B cell (primary cell): ENCODE results near the gene FAM120AOS. TPM values are rescaled to one million over a fixed set of nuclear protein-coding genes. Genes with fewer than 3 reads are reported as not detected.

Experiments
- ATAC-seq: fragments of 200-7000 bp; cut with Tn5 transposase; one replicate; pipeline ENCODE4 v1.10.0; 2021; ENCODE audit warnings: low read depth, mild to moderate bottlenecking, moderate number of reproducible peaks, moderate library complexity
- CTCF ChIA-PET: fragments of 350-600 bp; sonication (Branson Sonifier 250); formaldehyde crosslinking; loops from one replicate; lab custom pipeline; 2021; ENCODE audit warnings: antibody characterized with exemption, inconsistent platforms; lab: Charles Lee
- POLR2A ChIA-PET: fragments of 350-600 bp; sonication (Branson Sonifier 250); formaldehyde crosslinking; loops from one replicate; lab custom pipeline; 2021; ENCODE audit warnings: antibody characterized with exemption; lab: Charles Lee
- DNase-seq: peaks from one replicate; pipeline ENCODE4 v3.0.0; 2013
- H2AFZ ChIP-seq: 2 replicates; pipeline ENCODE4 v1.6.1; 2012; ENCODE audit warnings: mild to moderate bottlenecking, low read depth, low read length; ENCODE audit not compliant: insufficient read depth, poor library complexity, severe bottlenecking
- H3K27ac ChIP-seq, 2 donors: 1 replicate in 1 of 2; 2 replicates in 1 of 2; pipeline ENCODE4 v1.5.1; 2012 to 2013; ENCODE audit warnings: low read length in 2 of 2, mild to moderate bottlenecking in 2 of 2, moderate library complexity in 1 of 2
- H3K27me3 ChIP-seq, 4 experiments: fragments of 200-600 bp in 1 of 4; sonication (generic) in 1 of 4; replicated peaks in 1 of 4; 1 replicate in 2 of 4; 2 replicates in 2 of 4; pipeline versions ENCODE4 v1.6.1 to v1.7.0; 2013 to 2016; ENCODE audit warnings: low read length in 3 of 4, mild to moderate bottlenecking in 2 of 4, mixed read lengths in 1 of 4, moderate library complexity in 1 of 4; ENCODE audit not compliant: insufficient read depth in 4 of 4, control insufficient read depth in 3 of 4; ENCODE audit errors: control extremely low read depth in 1 of 4
- H3K36me3 ChIP-seq, 2 experiments: replicated peaks in 1 of 2; 1 replicate in 1 of 2; 2 replicates in 1 of 2; pipeline versions ENCODE4 v1.6.1 to v1.7.1; 2013; ENCODE audit warnings: low read length in 1 of 2; ENCODE audit not compliant: insufficient read depth in 2 of 2, control insufficient read depth in 1 of 2; ENCODE audit errors: control extremely low read depth in 1 of 2, extremely low read depth in 1 of 2
- H3K4me1 ChIP-seq, 2 donors: fragments of 200-600 bp in 1 of 2; sonication (generic) in 1 of 2; 1 replicate in 1 of 2; 2 replicates in 1 of 2; pipeline versions ENCODE4 v1.5.1 to v1.6.1; 2013 to 2017; ENCODE audit warnings: low read length in 2 of 2; ENCODE audit not compliant: control insufficient read depth in 2 of 2, insufficient read depth in 2 of 2
- H3K4me2 ChIP-seq: replicated peaks from 2 replicates; pipeline ENCODE3; 2012; ENCODE audit warnings: mild to moderate bottlenecking, low read depth, low read length; ENCODE audit not compliant: poor library complexity, severe bottlenecking
- H3K4me3 ChIP-seq, 5 experiments: fragments of 200-600 bp in 1 of 5; sonication (generic) in 1 of 5; 1 replicate in 3 of 5; 2 replicates in 2 of 5; pipeline versions ENCODE4 v1.5.1 to v1.7.0; 2011 to 2016; ENCODE audit warnings: low read length in 4 of 5, mild to moderate bottlenecking in 4 of 5, low read depth in 2 of 5, control low read depth in 1 of 5, moderate library complexity in 1 of 5; ENCODE audit not compliant: insufficient read depth in 1 of 5; ENCODE audit errors: control extremely low read depth in 1 of 5, extremely low read depth in 1 of 5
- H3K79me2 ChIP-seq: fragments of 200-600 bp; sonication (generic); one replicate; pipeline ENCODE4 v1.6.0; 2016; ENCODE audit warnings: low read length; ENCODE audit not compliant: control insufficient read depth, insufficient read depth
- H3K9ac ChIP-seq: fragments of 200-600 bp; sonication (generic); 2 replicates; pipeline ENCODE4 v1.6.1; 2017; ENCODE audit warnings: mild to moderate bottlenecking, low read length, moderate library complexity
- H3K9me3 ChIP-seq, 3 donors: one replicate each; pipeline versions ENCODE4 v1.6.1 to v1.7.1; 2013; ENCODE audit warnings: low read length in 2 of 3; ENCODE audit not compliant: control insufficient read depth in 2 of 3, insufficient read depth in 1 of 3; ENCODE audit errors: control extremely low read depth in 1 of 3
- H4K20me1 ChIP-seq: 2 replicates; pipeline ENCODE4 v1.6.0; 2012; ENCODE audit warnings: mild to moderate bottlenecking, low read length; ENCODE audit not compliant: insufficient read depth, control insufficient read depth, poor library complexity, severe bottlenecking
- H3K27ac Mint-ChIP-seq: one replicate; pipeline ENCODE4 v1.8.0; 2021; ENCODE audit warnings: mixed read lengths
- H3K27me3 Mint-ChIP-seq: one replicate; pipeline ENCODE4 v1.8.0; 2021; ENCODE audit warnings: mixed read lengths
- H3K4me1 Mint-ChIP-seq: one replicate; pipeline ENCODE4 v1.8.0; 2021; ENCODE audit warnings: mixed read lengths
- H3K4me3 Mint-ChIP-seq: one replicate; pipeline ENCODE4 v1.8.0; 2021; ENCODE audit warnings: mixed read lengths
- H3K9me3 Mint-ChIP-seq: one replicate; pipeline ENCODE4 v1.8.0; 2022; ENCODE audit warnings: mixed read lengths; ENCODE audit not compliant: insufficient read depth
- EZH2 ChIP-seq: IDR thresholded peaks from 2 replicates; pipeline ENCODE4 v1.6.1; 2012; ENCODE audit warnings: borderline replicate concordance, low read depth, mild to moderate bottlenecking, moderate library complexity, low read length; ENCODE audit not compliant: insufficient read depth, poor library complexity, severe bottlenecking
- WGBS: methylation state at CpG from one replicate; pipeline ENCODE4 v1.1.5; 2013; ENCODE audit warnings: missing lambda C conversion rate; ENCODE audit not compliant: insufficient coverage; 5-methylcytosine and 5-hydroxymethylcytosine counted together
- intact Hi-C: fragments of 100-400 bp; cut with micrococcal nuclease; formaldehyde crosslinking; loops from one replicate; pipeline ENCODE4 v1.10.0; 2022
- polyA plus RNA-seq: library from polyadenylated mRNA; depleted of rRNA; stranded (reverse); fragments of >200 nt; gene quantifications from 2 replicates; pipeline ENCODE4 v1.2.3, GENCODE V29; 2012
- total RNA-seq, 2 donors: library from RNA; stranded (reverse); fragments of 120-200 nt in 1 of 2; gene quantifications; 1 replicate in 1 of 2; 2 replicates in 1 of 2; pipeline versions ENCODE4 v1.2.3 to v1.2.4, GENCODE V29; 2013 to 2022
- TF ChIP-seq, protein P1 (sequence below): fragments of 200-600 bp; IDR thresholded peaks from one replicate; pipeline ENCODE4 v1.8.0; 2022; ENCODE audit warnings: antibody characterized with exemption, mild to moderate bottlenecking

Gene FAM120AOS
- total and polyA plus RNA-seq, 2 donors (not counting 1 experiment from before 2014, with no cell fraction given) = 36.0 to 47.8 TPM

DNA sequence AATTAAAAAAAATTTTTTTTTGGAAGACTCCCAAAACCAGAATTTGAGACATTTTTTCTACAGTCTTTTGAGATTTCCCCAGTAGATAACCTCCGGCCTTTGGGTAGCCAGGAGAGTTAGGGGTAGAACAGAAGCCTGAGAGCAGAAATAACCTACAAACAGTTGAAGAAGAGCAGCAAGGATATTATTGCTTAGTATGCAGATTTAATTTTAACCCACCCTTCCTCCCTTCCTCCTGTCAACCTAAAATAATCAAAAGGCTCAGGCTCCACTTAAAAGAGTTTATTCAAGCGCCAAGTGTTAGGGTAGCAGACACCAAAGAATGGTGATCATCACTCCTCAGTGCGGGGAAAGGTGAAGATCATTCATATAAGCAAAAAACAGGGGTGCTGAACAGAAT is 19.3 kb downstream of the FAM120AOS start:
- Histone ChIP-seq H3K9ac (no peak overlapping the region), H3K4me1 (no peaks in the 10 kb centered on the region), H3K79me2 (no peaks in the 10 kb centered on the region), H3K27me3 (no peaks in the 10 kb centered on the region), H3K9me3 (no peaks in the 10 kb centered on the region), H3K27ac (no peak overlapping the region), H3K36me3 (peaks cover 0 to 4% of the 10 kb centered on the region in 2 experiments), H4K20me1 (no peaks in the 10 kb centered on the region), H3K4me3 (no peak overlapping the region), H3K4me2 (no peak overlapping the region), H2AFZ (no peak overlapping the region)
- Mint-ChIP-seq H3K27ac (no peak overlapping the region), H3K4me3 (no peak overlapping the region), H3K4me1 (no peaks in the 10 kb centered on the region), H3K27me3 (peaks cover 4% of the 10 kb centered on the region), H3K9me3 (no peaks in the 10 kb centered on the region)
- TF ChIP-seq EZH2 = no peak
- TF ChIP-seq, protein P1, sequence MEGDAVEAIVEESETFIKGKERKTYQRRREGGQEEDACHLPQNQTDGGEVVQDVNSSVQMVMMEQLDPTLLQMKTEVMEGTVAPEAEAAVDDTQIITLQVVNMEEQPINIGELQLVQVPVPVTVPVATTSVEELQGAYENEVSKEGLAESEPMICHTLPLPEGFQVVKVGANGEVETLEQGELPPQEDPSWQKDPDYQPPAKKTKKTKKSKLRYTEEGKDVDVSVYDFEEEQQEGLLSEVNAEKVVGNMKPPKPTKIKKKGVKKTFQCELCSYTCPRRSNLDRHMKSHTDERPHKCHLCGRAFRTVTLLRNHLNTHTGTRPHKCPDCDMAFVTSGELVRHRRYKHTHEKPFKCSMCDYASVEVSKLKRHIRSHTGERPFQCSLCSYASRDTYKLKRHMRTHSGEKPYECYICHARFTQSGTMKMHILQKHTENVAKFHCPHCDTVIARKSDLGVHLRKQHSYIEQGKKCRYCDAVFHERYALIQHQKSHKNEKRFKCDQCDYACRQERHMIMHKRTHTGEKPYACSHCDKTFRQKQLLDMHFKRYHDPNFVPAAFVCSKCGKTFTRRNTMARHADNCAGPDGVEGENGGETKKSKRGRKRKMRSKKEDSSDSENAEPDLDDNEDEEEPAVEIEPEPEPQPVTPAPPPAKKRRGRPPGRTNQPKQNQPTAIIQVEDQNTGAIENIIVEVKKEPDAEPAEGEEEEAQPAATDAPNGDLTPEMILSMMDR = no peak
- DNase-seq (no peak), ATAC-seq (no peak)
- ChIA-PET CTCF (no interaction called here), POLR2A (no interaction called here)
- WGBS = 83% methylated on average over 1 of the region's 3 CpGs
- intact Hi-C loops = no loop called here

DNA sequence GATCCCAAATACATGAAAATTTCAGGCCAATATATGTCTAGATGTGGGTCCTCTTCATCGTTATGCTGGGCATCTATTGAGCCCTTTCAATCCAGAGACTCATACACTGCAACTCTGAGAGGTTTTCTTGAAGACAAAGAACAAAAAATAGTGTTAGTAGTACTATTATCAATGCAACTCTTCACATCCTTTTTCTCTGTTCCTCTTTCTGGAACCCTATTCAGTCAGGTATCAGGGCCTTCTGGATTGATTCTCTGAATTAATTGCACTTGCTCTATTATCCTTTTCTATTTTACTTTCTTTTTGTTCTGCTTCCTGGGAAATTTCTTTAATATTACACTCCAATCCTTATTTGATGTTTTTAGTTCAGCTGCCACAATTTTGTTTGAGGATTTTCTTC is 20.4 kb downstream of the FAM120AOS start:
- ATAC-seq (no peak), DNase-seq (no peak)

More for the DNA sequence above, 20.4 kb downstream of the FAM120AOS start:
- POLR2A ChIA-PET = no interaction called here
- H3K27me3 ChIP-seq = peaks cover 0 to 4% (median 0%) of the 10 kb centered on the region in 4 experiments
- no peaks in the 10 kb centered on the region for H3K4me1 ChIP-seq
- Mint-ChIP-seq H3K27me3 (peaks cover 8% of the 10 kb centered on the region), H3K4me3 (no peak overlapping the region), H3K9me3 (no peaks in the 10 kb centered on the region), H3K27ac (no peak overlapping the region), H3K4me1 (no peaks in the 10 kb centered on the region)
- no peaks in the 10 kb centered on the region for H4K20me1 ChIP-seq
- H3K36me3 ChIP-seq = peaks cover 0 to 4% of the 10 kb centered on the region in 2 experiments
- H3K9me3 ChIP-seq = no peaks in the 10 kb centered on the region
- no CpG with 5 or more reads among the region's 1 CpG for WGBS
- H2AFZ ChIP-seq = no peak overlapping the region
- CTCF ChIA-PET = no interaction called here
- H3K9ac ChIP-seq = no peak overlapping the region
- H3K79me2 ChIP-seq = no peaks in the 10 kb centered on the region
- H3K27ac ChIP-seq = no peak overlapping the region
- no peak overlapping the region for H3K4me2 ChIP-seq
- H3K4me3 ChIP-seq = no peak overlapping the region
- TF ChIP-seq EZH2 = no peak
- TF ChIP-seq, protein P1 = no peak
- intact Hi-C loops = no loop called here
